ENCODE measurements around the gene TFCP2.

GRCh38 chr12:51077930-51078329 lies 95.0 kb downstream of the TFCP2 start:
- no peak for TF ChIP-seq CTCF (conservative IDR thresholded peaks at IDR 0.05; ENCODE audit: low read length)
- TF ChIP-seq EZH2phosphoT487 (IDR thresholded peaks at IDR 0.05; ENCODE audit: borderline replicate concordance) = no peak

All from Loucy (cell line).